Dendritic cell treated with granulocyte-macrophage colony-stimulating factor and Interleukin-4, amounts not matched to agents 40 ng/mL and 50 ng/mL, for 4 days (primary cell): ENCODE data around the gene SCYGR5.
"Not testable (repeated sequence)": the region's sequence is repeated elsewhere in the genome, so short reads cannot be mapped to it uniquely, and the experiment has no call there.

Experiments used
- H3K27ac Mint-ChIP-seq: one replicate; pipeline ENCODE4 v1.8.0; 2022; ENCODE audit warnings: mild to moderate bottlenecking, mixed read lengths
- H3K27me3 Mint-ChIP-seq: one replicate; pipeline ENCODE4 v1.8.0; 2022; ENCODE audit warnings: mild to moderate bottlenecking, mixed read lengths
- H3K36me3 Mint-ChIP-seq: one replicate; pipeline ENCODE4 v1.8.0; 2022; ENCODE audit warnings: low read depth, mixed read lengths
- H3K4me1 Mint-ChIP-seq: one replicate; pipeline ENCODE4 v1.8.0; 2022; ENCODE audit warnings: low read depth, mixed read lengths
- H3K4me3 Mint-ChIP-seq: one replicate; pipeline ENCODE4 v1.8.0; 2022; ENCODE audit warnings: mild to moderate bottlenecking, moderate library complexity, mixed read lengths
- H3K9me3 Mint-ChIP-seq: one replicate; pipeline ENCODE4 v1.8.0; 2022; ENCODE audit warnings: mixed read lengths
- intact Hi-C: fragments of 100-400 bp; cut with micrococcal nuclease; formaldehyde crosslinking; loops from one replicate; pipeline ENCODE4 v1.15.0; 2022

The SCYGR5 gene, protein sequence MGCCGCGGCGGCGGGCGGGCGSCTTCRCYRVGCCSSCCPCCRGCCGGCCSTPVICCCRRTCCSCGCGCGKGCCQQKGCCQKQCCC

GRCh38 chr2:227666631-227667170 lies at the start of gene SCYGR5:
Gene SCYGR5 (plus strand): TSS chr2:227666804. CDS start chr2:227666804, 0 bp downstream.
- H3K27ac Mint-ChIP-seq, H3K27me3 Mint-ChIP-seq: not testable (repeated sequence)

DNA sequence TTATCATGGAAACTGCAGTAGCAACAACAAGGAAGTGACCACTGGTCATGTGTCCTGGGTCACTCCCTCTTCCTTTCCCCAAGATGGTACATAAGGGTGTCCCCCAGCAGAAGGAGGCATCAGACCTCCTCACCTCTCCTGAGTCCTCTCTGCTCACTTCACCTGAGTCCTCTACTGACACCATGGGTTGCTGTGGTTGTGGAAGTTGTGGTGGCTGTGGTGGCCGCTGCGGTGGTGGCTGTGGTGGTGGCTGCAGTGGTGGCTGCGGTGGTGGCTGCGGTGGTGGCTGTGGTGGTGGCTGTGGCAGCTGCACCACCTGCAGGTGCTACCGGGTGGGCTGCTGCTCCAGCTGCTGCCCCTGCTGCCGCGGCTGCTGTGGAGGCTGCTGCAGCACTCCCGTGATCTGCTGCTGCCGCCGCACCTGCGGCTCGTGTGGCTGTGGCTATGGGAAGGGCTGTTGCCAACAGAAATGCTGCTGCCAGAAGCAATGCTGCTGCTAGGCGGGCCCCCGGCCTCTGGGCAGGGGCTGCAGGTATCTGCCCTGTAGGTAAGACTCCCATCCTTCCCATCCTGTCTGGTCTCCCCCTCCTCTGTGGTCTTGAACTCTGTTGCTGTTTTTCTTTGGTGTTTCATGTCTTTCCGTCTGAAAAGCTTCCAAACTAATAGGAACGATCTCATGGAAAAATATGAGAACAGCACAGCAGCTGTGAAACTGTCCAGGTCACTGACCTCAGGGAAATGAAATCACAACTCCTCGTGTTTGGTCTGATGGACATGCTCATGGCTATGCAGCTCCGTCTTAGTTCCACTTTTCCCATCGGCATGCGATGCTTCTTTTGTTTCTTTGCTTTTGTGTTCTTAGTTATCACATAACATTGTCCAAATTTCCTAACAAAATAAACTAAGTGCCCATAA lies 49.0 kb upstream of the SCYGR5 start, which contains the start of gene SCYGR4:
SCYGR4 (plus strand) TSS at position 183 of the 915 bp plus-strand sequence; CDS start at position 183, 0 bp downstream.
- Mint-ChIP-seq H3K36me3 (no peaks in the 10 kb centered on the region), H3K27me3 (peaks cover 31% of the 10 kb centered on the region), H3K27ac (no peak within 1 kb of the TSS), H3K4me3 (no peak within 1 kb of the TSS), H3K9me3 (no peaks in the 10 kb centered on the region), H3K4me1 (no peaks in the 10 kb centered on the region)
- intact Hi-C loops: no loop called here

More at GRCh38 chr2:227666631-227667170, at the start of gene SCYGR5:
- intact Hi-C loops, H3K9me3 Mint-ChIP-seq, H3K4me1 Mint-ChIP-seq, H3K4me3 Mint-ChIP-seq, H3K36me3 Mint-ChIP-seq: not testable (repeated sequence)

GRCh38 chr2:227623226-227623625 lies 43.4 kb upstream of the SCYGR5 start:
- Mint-ChIP-seq H3K4me1 (peaks cover 6% of the 10 kb centered on the region), H3K4me3 (no peak overlapping the region), H3K9me3 (no peaks in the 10 kb centered on the region), H3K27ac (no peak overlapping the region), H3K36me3 (no peaks in the 10 kb centered on the region), H3K27me3 (peaks cover 13% of the 10 kb centered on the region)
- intact Hi-C loops: no loop called here

GRCh38 chr2:227625420-227625819 lies 41.2 kb upstream of the SCYGR5 start:
- Mint-ChIP-seq H3K4me1 (peaks cover 6% of the 10 kb centered on the region), H3K27me3 (peaks cover 16% of the 10 kb centered on the region), H3K27ac (no peak overlapping the region), H3K4me3 (no peak overlapping the region), H3K36me3 (no peaks in the 10 kb centered on the region), H3K9me3 (no peaks in the 10 kb centered on the region)
- intact Hi-C loops: no loop called here

DNA sequence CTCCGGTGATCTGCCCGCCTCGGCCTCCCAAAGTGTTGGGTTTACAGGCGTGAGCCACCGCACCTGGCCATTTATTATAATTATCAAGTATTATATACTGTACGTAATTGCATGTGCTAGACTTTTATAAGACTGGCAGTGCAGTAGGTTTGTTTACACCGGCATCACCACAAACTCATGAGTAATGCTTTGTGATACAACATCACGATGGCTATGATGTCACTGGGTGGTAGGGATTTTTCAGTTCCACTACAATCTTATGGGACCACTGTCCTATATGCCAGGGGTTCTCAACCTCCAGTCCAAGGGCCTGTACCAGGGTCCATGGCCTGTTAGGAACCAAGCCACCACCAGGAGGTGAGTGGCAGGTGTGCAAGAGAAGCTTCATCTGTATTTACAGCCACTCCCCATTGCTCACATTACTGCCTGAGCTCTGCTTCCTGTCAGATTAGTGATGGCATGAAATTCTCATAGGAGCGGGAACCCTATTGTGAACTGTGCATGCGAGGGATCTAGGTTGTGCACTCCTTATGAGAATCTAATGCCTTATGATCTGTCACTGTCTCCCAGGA lies 39.9 kb upstream of the SCYGR5 start:
- no peaks in the 10 kb centered on the region for H3K9me3 Mint-ChIP-seq
- H3K36me3 Mint-ChIP-seq: no peaks in the 10 kb centered on the region
- intact Hi-C loops: no loop called here
- no peak overlapping the region for H3K4me3 Mint-ChIP-seq
- H3K27ac Mint-ChIP-seq: no peak overlapping the region
- H3K4me1 Mint-ChIP-seq: peaks cover 6% of the 10 kb centered on the region
- H3K27me3 Mint-ChIP-seq: peaks cover 21% of the 10 kb centered on the region

DNA sequence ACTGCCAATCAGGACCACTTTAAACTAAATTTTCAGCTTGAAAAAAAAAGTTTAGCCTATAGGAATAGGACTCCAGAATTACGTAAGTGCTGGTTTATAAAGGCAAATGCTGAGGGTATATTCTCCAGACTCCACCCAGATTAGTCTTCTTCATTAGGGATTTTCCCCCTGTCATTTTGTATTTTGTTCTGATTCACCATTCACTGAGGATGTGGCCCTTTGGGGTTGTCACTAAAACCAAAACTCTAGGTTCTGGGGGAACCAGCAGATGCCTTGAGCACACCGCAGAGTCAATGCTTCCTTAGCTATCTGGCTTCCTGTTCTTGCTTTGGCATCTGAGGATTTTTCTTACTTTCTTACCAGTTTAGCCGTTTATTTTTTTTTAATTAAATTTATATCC lies 38.8 kb upstream of the SCYGR5 start:
- no peak overlapping the region for H3K4me3 Mint-ChIP-seq
- H3K27ac Mint-ChIP-seq: no peak overlapping the region
- intact Hi-C loops: no loop called here
- H3K9me3 Mint-ChIP-seq: no peaks in the 10 kb centered on the region
- no peaks in the 10 kb centered on the region for H3K36me3 Mint-ChIP-seq
- peaks cover 6% of the 10 kb centered on the region for H3K4me1 Mint-ChIP-seq
- peaks cover 20% of the 10 kb centered on the region for H3K27me3 Mint-ChIP-seq

DNA sequence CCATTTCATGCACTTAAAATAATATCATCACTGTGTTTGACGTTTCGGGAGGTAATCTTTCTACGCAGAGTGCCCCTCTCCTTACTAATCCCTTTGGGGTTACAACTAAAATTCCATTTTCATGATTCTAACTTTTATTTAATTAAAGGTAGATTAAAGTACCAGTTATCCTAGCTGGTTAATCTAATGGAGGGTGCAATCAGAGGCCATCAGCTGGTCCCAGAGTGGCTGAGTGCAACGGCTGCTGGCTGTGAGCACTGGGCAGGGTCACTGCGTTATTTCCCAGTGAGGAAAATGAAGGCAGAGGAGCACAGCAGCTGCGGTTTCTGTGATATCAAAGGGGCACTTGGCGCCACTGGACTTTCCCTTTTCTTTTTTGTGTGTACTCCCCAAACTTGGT lies 37.2 kb upstream of the SCYGR5 start:
- Mint-ChIP-seq H3K36me3 (no peaks in the 10 kb centered on the region), H3K27ac (no peak overlapping the region), H3K4me3 (no peak overlapping the region), H3K4me1 (no peaks in the 10 kb centered on the region), H3K9me3 (no peaks in the 10 kb centered on the region), H3K27me3 (peaks cover 18% of the 10 kb centered on the region)
- intact Hi-C loops: no loop called here

GRCh38 chr2:227630322-227630721 lies 36.3 kb upstream of the SCYGR5 start:
- no peak overlapping the region for H3K4me3 Mint-ChIP-seq
- peaks cover 18% of the 10 kb centered on the region for H3K27me3 Mint-ChIP-seq
- intact Hi-C loops: no loop called here
- no peaks in the 10 kb centered on the region for H3K9me3 Mint-ChIP-seq
- no peaks in the 10 kb centered on the region for H3K4me1 Mint-ChIP-seq
- no peaks in the 10 kb centered on the region for H3K36me3 Mint-ChIP-seq
- H3K27ac Mint-ChIP-seq: no peak overlapping the region

DNA sequence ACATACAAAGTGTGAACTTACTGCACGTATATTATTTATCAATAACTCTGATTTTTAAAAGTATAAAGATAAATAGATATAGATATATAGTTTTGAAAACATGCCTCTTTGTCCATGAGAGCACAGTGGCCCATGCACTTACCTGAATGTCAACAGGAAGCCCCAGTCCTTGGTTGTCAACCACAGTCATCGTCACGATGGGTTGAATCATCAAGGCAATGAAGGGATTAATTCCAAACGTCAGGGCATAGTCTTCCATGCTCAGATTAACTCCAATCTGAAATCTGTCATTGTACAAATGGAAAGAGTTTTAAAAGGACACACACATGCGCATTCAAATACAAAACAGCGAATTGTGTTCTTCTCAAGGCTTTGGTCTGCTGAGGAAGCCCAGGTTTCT lies 33.8 kb upstream of the SCYGR5 start:
- intact Hi-C loops: no loop called here
- H3K4me3 Mint-ChIP-seq: no peak overlapping the region
- H3K4me1 Mint-ChIP-seq: no peaks in the 10 kb centered on the region
- no peak overlapping the region for H3K27ac Mint-ChIP-seq
- peaks cover 13% of the 10 kb centered on the region for H3K27me3 Mint-ChIP-seq
- H3K36me3 Mint-ChIP-seq: no peaks in the 10 kb centered on the region
- H3K9me3 Mint-ChIP-seq: no peaks in the 10 kb centered on the region

GRCh38 chr2:227634201-227634600 lies 32.4 kb upstream of the SCYGR5 start:
- Mint-ChIP-seq H3K9me3 (no peaks in the 10 kb centered on the region), H3K27ac (no peak overlapping the region), H3K36me3 (no peaks in the 10 kb centered on the region), H3K27me3 (peaks cover 17% of the 10 kb centered on the region), H3K4me3 (no peak overlapping the region), H3K4me1 (no peaks in the 10 kb centered on the region)
- intact Hi-C loops: no loop called here

- Mint-ChIP-seq H3K27me3 (peaks cover 5% of the 10 kb centered on the region), H3K4me3 (no peak overlapping the region), H3K27ac (no peak overlapping the region), H3K36me3 (no peaks in the 10 kb centered on the region), H3K4me1 (no peaks in the 10 kb centered on the region), H3K9me3 (no peaks in the 10 kb centered on the region)
- intact Hi-C loops: no loop called here
These were observed 23.9 kb upstream of the SCYGR5 start for GRCh38 chr2:227642656-227643055.

DNA sequence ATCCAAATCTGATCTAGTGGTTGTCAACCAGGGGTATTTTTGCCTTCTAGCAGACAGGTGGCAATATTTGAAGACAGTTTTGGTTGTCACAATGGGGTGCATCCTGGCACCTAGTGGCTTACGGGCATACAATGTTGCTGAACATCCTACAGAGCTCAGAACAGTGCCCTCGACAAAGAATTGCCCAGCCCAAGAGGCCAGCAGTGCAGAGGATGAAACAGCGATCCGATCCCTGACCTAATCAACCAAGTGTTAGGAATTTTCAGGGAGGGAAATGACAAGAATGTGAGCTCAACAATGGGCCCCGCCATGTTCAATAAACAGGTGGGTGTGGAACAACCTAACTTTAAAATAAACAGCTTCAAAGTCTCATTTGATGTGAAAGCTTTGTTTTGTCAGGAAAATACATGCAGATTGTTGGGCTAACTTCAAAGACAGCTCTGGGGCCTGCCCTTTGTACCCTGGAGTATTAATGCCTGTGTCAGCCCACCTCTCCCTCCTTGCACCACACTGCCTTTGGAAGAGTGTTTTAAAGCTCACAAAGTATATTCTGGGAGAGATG lies 22.5 kb upstream of the SCYGR5 start:
- Mint-ChIP-seq H3K4me3 (no peak overlapping the region), H3K27ac (no peak overlapping the region), H3K4me1 (no peaks in the 10 kb centered on the region), H3K27me3 (peaks cover 1% of the 10 kb centered on the region), H3K36me3 (no peaks in the 10 kb centered on the region), H3K9me3 (no peaks in the 10 kb centered on the region)
- intact Hi-C loops: no loop called here

GRCh38 chr2:227653419-227653818 lies 13.2 kb upstream of the SCYGR5 start:
- Mint-ChIP-seq H3K9me3 (no peaks in the 10 kb centered on the region), H3K27me3 (peaks cover 4% of the 10 kb centered on the region), H3K36me3 (no peaks in the 10 kb centered on the region), H3K27ac (no peak overlapping the region), H3K4me3 (no peak overlapping the region), H3K4me1 (peaks cover 5% of the 10 kb centered on the region)
- intact Hi-C loops: no loop called here

DNA sequence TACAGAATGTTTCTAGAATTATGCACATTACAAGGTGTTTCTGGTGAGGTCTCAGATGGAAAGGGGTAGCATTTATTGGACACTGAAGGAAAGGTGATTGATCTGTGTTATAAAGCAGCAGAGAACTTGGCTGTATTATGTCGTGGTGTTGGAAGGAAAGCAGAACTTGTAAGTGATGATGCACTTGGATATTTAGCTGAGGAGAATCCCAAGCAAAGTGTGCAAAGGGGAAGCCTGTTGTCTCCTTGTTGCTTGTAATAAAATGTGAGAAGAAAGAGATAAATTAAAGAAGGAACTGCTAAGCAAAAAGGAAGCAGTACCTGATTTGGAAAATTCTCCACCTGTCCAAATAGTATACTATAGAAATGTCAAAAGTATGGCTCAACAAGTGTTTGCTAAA lies 12.2 kb upstream of the SCYGR5 start:
- Mint-ChIP-seq H3K36me3 (no peaks in the 10 kb centered on the region), H3K27ac (no peak overlapping the region), H3K4me3 (no peak overlapping the region), H3K9me3 (no peaks in the 10 kb centered on the region), H3K27me3 (peaks cover 4% of the 10 kb centered on the region), H3K4me1 (peaks cover 5% of the 10 kb centered on the region)
- intact Hi-C loops: no loop called here
